Stimulated activated CD4-positive, alpha-beta T cell treated with anti-CD3 and anti-CD28 coated beads, TNF-alpha, amount 100 ng/mL, for 1 hour (primary cell): Measurements from ENCODE around the gene GLCCI1.
A peak's percentile ranks its signal among the peaks of the same experiment; 100 is the strongest.

Experiments used
- DNase-seq, 3 donors: peaks; one replicate each; pipeline ENCODE4 v3.0.0-alpha.2; 2020; ENCODE audit warnings: low read depth in 3 of 3, low spot score in 1 of 3

Gene GLCCI1

GRCh38 chr7:7968544-7969305 is at the start of gene GLCCI1:
Gene GLCCI1, plus strand, starts transcription at chr7:7968796. Its CDS starts 555 bp downstream, at chr7:7969351.
- DNase-seq = peak; percentile 88 to 95 (median 94)

GRCh38 chr7:7919449-7919945 is 49.1 kb upstream of the GLCCI1 start:
- no peak for DNase-seq

DNA sequence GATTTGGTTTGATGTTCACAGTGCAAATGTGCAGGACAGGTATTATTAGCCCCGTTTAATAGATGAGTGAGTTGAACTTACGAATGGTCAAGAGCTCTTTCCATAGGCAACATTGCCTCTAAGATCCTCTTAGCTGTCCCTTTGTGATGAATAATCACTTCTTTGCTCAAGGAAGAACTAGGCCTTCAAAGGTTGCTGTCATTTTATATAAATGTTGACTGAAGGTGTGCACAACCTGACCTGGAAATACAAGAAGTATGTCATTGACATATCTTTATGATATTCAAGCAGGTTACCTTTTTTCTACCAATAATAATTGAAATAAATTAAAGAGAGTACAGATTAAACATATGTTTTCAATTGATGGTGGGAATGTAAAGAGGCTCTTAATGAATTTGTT is 48.5 kb upstream of the GLCCI1 start:
- no peak for DNase-seq

DNA sequence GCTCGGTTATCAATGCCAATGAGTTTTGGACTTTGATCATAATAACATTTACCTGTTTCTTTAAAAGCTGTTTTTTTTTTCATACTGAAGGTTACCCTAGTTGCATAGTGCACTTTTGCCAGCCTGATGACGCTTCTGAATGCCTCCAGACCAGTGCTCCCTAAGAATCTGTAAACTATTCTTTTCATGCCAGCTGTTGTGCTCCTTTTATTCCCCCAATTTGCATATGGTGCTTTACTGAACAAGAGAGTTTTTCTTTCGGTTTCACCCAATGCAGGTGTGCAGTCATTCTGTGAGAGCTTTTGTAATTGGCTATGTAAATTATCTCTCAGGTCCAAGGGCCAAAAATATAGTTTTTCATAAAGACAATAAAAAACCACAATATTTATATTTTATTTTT is 48.1 kb upstream of the GLCCI1 start:
- no peak for DNase-seq

- no peak for DNase-seq
Observed at GRCh38 chr7:7921830-7922229, 46.8 kb upstream of the GLCCI1 start.

DNA sequence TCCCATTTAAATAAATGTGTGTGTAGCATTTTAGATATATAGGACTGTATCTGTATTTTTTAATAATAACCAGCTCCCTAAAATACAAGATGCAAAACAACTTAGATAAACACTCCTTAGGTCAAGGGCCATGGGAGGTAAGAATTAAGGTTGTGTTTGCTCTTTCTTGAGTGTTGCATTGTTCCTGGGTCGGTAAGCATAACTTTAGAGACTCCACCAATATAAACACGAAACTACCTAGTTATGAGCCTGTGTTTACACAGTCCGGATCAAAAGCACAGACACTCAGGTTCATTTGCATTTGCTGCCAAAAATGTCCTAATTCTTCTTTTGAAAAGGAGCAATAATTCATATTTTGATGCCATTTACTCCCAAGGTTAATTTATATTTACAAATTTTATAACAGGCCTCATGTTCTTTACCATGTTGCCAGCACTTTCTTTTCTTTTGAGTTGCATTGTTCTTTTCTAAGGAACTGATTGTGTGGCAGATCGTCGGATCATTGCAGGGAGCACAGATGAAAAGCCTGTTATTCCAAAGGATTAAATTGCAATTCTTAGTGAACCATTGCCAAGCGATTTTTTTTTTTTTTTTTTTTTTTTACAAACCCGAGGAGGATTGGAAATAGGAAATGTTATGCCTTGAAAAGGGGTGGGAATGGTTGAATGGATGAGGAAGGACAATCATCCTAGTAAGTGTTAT is 45.8 kb upstream of the GLCCI1 start:
- no peak for DNase-seq

DNA sequence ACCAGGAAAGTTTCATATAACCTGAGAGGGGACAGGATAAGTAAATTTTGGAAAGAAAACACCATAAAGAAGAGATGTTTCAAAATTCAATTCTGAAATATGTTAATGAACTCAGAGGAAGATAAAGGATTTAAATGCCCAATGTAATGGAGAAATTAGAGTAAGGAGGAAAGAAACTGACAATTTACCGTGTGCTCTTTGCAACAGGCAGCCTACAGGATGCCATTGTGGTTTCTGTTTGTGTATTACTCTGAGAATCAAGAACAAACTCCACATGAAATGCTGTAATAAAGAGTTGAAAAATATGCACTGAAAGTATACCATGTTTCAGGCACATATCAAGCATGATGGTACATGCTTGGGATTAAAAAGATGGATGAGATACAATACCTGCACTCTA is 44.8 kb upstream of the GLCCI1 start:
- DNase-seq = no peak

DNA sequence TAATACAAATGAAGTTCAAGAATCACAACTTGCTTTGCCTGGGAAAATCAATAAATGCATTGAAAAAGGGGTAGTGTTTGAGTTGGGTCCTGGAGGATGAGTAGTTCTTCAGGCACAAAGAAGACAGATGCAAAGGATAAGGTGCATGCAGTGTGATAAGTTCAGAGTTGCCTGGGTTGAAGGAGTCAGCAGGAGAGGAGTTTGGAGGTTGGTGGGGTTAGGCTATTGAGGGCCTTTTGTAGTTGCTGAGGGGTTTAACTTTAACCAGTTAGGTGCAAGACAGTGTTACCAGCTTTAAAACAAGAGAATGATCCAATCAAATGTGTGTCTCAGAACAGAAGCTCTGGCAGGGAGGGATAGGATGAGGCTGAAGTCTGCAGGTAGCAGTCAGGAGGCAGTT is 44.3 kb upstream of the GLCCI1 start:
- DNase-seq = no peak

GRCh38 chr7:7931626-7932025 is 37.0 kb upstream of the GLCCI1 start:
- DNase-seq = no peak

DNA sequence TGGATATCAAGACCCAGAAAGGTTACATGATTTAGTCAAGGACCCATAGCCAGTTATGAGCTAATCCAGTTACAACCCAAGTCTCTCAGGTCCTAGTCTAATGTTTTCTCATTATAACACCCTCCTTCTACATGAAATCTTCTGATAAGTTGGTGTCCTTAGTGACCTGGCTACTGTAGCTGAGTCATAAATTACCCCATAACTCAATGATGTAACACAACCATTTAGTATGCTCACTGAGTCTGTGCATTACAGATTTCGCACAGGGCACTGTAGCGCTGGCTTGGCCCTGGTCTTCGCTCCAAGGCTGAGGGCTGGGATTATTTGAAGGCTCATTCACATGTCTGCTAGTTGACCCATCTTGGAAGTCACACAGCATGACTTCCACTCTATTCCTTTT is 36.0 kb upstream of the GLCCI1 start:
- DNase-seq = no peak

- DNase-seq = no peak
Observed at GRCh38 chr7:7933915-7934526, 34.6 kb upstream of the GLCCI1 start.

DNA sequence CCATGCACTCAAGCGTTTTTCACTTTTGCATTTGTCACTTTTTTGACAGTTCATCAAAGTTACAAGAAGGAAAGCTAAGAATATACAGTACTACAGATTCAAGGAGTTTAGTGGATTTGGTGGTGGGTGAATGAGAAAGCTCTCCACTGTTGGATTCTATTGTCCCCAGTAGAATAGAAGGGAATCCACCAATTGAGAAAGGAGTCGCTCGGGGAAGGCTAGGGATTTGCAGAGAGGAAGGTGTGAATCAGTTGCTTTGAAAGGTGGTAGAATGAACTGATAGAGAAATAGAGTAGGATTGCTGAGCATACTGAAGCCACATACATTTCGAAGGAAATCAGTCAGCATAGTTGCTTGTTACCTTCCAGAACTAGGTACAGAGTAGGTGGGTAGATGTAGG is 33.7 kb upstream of the GLCCI1 start:
- DNase-seq = no peak

DNA sequence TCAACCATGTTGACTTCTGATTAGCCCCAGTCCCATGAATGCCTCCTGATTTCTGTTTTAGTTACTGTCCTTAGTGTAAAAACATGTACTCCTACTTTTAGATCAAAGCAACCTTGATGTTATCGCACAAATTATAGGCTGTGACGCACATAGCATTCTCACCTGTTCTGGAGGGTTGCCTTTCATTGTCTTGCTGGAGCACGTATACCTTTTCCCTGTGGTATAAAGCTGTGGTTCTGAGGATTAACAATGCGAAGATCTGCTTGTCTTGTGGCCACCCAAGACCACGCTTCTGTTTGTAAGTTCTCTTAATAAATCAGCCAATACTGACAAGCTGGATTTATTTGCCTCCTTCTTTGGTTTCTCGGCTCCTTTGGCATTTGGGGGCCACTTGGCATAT is 30.1 kb upstream of the GLCCI1 start:
- no peak for DNase-seq

GRCh38 chr7:7943951-7944350 is 24.6 kb upstream of the GLCCI1 start:
- DNase-seq = no peak

GRCh38 chr7:7944619-7945282 is 23.8 kb upstream of the GLCCI1 start:
- DNase-seq = peak; percentile 11 to 17 (median 11)

DNA sequence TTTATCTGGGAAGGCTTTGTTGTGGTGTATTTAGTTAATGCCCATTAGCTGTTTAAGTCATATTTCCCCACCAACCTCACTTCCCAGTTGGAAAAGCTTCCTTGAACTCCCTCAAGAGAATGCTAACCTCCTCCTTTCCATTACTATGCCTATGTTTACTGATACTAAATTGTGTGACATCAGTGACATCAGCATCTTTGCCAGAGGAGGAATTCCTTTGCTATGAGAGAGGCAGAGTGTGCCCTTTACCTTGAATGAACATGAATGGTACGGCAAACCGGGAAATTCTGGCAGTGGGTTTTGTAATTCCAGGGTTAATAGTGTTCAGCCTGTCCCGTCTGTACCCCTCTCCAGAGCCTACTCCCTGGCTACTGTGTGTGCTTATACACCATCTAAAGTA is 22.1 kb upstream of the GLCCI1 start:
- DNase-seq = no peak

GRCh38 chr7:7948232-7948631 is 20.4 kb upstream of the GLCCI1 start:
- no peak for DNase-seq

DNA sequence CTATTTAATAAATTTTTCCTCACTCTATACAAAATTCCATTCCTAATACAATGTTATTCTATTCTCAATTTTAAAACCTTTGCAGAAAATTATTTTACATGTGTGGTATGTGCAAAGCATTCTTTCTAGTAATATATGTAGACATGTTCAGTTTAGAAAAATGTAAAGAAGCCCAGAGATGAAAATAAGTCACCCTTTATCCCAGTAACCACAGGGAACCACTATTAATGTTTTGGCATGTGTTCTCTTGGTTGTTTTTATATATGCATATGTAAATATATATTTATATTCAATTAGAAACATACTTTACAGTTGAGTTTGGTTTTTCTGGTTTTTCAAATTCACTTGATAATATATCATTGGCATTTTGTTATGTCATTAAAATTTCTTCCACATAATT is 14.8 kb upstream of the GLCCI1 start:
- DNase-seq = no peak

DNA sequence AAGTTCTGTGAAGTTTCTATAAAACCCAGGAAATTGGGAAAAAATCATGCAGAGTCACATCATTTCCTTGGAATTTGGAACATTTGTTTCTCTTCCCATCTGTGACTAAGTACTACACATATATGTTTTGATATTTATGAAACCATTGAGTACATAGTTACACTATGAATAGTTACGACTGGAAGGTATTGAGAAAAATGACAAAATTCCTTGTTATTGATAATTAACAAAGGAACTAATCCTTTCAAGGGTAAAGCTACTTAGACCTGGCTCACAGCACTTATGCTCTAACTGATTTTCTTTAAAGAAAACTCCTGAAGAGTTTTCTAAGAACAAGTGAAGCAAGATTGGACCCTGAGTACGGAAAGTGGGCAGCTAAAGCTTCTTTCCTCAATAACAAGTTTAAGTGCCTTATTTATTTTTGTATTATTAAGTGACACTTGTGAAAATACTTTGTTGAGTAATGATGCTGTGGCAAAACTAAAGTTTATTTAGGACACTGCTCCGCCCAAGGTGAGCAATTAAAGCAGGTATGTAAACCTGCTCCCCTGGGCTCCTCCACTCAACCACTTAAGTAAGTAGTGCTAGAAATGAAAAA is 12.0 kb upstream of the GLCCI1 start:
- no peak for DNase-seq

DNA sequence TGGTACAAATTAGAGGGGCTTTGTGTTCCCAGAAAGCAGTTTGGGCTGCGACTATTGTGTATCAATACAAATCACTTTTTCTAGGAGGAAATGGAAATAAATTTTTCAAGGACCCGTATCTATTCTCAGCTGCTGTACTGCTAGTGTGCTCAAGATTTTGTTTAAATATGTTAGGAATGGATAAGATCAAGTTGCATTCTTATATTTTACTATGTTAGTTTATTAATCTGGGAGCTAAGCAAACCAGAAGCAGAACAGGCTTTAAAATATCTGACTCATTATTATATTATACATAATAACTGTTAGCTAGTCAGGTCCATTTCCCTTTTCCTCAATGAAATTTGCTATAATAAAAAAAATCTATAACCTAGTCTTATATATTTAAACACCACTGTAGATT is 11.1 kb upstream of the GLCCI1 start:
- DNase-seq = no peak

- no peak for DNase-seq
Observed at GRCh38 chr7:7959979-7960670, 8.5 kb upstream of the GLCCI1 start.
